Measurements from ENCODE around the gene RPE65. TPM values are rescaled to one million over a fixed set of nuclear protein-coding genes. Genes with fewer than 3 reads are reported as not detected.
A peak's percentile ranks its signal among the peaks of the same experiment; 100 is the strongest.
"Not testable (repeated sequence)": the region's sequence is repeated elsewhere in the genome, so short reads cannot be mapped to it uniquely, and the experiment has no call there.

The RPE65 gene
- not detected for total RNA-seq
- long read RNA-seq = 0 reads

DNA sequence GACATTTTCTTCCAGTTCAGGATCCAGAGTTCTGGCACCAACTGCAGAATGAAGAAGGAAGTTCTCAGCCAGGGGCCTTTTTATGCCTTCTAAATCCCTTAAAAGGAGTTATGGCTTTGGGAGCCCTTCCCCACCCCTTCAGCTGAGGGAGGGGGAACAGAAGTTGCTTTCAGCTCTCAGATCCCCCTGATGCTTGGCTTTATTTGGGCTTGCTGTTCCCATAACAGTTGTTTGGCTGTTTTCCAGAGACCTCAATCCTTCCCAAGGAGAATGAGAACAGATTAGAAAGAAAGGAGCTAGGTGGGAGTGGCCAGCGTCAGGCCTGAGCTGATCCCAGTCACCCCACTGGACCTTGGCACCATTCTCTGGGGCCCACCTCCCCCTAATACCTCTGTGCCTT lies at the start of gene RPE65:
Gene RPE65, minus strand, starts transcription at position 54 of the 400 bp plus-strand sequence. Its CDS starts 49 bp downstream, at position 5.
- no peak for ATAC-seq
- intact Hi-C loops (cut with DNase I) = no loop called here
- DNase-seq = no peak

DNA sequence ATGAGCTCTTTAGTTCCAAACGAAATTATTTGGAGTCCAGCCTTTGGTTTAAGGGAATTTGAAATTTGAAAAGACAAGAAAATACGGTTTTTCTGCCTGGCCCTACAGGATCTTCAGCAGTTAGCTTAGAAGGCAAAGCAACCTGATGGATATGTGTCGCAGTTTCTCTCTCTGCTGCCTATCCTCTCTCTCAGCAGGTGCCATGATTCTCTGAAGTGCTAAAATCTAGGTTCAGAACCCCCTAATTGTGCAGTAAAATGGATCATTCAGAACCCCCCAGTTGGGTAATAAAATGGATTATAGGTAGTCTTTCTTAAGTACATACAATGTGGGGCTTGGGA lies 47.6 kb upstream of the RPE65 start:
- DNase-seq (no peak), ATAC-seq (peak; percentile 6 to 10)
- intact Hi-C loops (cut with DNase I) = no loop called here

DNA sequence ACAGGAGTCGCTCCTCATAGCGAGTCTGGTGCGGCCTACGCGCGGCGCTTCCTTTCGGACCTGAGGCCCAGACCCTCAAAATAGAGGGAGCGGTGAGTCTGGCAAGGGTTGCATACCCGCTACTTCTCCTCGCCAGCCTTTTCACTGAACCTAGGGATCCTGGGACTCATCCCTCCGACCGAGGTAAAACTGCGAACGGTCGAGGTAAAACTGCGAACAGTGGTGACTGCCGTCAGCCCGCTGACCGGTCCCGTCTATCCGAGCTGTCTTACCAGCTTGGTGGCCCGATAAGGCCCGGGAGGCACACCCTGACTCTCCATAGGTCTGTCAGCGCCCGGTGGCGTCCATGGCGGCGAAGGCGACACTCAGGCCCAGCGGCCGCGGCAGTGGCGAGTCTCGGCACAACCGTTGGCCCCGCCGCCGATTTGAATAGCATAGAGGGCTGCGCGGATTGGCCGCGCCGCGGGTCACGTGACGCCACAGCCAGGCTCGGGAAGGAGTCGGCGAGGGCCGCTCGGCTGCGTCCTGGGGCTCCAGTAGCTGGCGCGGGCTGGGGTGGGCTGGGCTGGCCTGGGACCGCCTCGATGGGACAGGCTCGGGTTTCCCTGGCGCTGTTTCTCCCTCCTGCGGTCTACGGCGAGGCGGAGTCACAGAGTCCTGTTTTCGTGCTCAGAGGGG lies 47.1 kb upstream of the RPE65 start, which contains the start of gene DEPDC1:
Gene DEPDC1, minus strand, starts transcription at position 403 of the 678 bp plus-strand sequence. Its CDS starts 83 bp downstream, at position 320.
- DNase-seq = peak; percentile 97
- intact Hi-C loops (cut with DNase I) = no loop called here
- ATAC-seq = peak; percentile 100

DNA sequence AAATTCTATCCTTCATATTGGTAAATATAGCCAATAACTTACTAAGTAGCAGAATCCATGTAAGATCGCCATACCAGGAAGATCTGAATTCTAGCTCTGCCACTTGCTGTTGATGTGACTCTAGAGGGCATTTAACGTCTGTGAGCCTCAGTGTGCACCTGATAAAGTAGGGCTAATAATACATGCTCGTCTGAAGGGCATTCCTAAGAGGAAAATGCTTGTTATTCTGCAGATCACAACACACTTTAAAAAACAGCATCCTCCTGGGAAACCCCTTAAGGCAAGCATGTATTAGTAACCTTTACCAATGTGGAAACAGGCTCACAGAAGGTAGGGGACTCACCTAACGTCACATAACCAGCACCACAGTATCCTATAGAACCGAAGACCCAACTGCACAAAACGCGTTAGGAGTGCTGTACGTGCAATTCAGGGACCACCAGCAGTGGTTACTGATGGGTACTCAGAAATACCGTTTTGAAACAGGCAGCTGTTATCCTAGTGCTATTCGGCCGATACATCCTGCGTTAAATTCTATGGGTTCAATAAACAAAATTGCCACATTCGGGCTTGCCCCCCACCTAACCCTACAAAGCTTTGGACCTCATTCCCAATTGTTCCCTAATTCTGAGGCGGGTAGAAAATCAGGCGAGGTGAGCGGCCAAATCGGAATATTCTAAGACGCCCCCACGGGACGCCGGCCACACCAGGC lies 46.4 kb upstream of the RPE65 start:
- intact Hi-C loops (cut with DNase I) = no loop called here
- no peak for ATAC-seq
- DNase-seq = no peak

DNA sequence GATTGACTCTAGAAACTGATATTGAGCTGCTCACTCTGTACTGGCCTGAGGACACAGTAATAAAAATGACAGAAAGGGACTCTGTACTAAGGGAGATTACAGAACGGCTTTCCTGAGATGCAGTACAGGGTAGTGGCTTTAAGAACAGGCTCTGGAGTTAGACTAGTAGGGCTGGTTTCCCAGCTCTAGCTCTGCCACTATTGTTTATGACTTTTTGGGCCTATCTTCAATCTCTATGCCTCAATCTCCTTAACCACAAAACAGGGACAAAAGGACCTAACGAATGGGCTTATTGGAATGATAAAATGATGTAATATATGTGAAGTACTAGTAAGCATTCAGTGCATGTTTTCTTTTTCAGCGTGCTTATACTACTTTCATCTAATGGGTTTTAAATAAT lies 45.8 kb upstream of the RPE65 start:
- intact Hi-C loops (cut with DNase I) = no loop called here
- DNase-seq (no peak), ATAC-seq (no peak)

DNA sequence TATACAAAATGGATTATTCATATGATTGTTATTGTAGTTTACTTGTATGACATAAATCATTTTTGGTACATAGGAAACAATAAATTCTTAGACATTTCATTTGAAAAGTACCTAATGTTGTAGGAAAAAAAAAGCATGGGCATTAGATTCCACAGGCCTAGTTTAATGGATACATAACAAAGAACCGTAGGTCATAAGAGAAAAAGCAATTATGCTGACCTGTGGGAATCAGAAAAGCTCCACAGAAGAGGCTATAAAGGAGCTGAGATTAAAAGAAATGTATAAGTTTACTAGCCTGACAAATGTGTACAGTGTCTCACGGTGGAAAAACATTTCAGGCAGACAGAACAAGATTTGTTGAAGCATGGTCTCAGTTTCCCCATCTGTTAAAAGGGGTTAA lies 43.4 kb upstream of the RPE65 start:
- DNase-seq (no peak), ATAC-seq (no peak)
- intact Hi-C loops (cut with DNase I) = no loop called here

DNA sequence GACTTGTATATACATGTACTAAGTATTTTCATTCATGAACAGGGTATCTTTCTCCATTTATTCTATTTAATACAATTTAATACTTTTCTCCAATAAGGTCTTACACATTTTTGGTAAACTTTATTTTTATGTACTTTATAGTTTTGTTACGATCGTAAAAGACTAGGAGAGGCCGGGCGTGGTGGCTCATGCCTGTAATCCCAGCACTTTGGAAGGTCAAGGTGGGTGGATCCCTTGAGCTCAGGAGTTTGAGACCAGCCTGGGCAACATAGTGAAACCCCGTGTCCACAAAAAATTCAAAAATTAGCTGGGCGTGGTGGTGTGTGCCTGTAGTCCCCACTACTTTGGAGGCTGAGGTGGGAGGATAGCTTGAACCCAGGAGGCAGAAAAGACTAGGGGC lies 42.5 kb upstream of the RPE65 start:
- intact Hi-C loops (cut with DNase I); ATAC-seq: not testable (repeated sequence)

DNA sequence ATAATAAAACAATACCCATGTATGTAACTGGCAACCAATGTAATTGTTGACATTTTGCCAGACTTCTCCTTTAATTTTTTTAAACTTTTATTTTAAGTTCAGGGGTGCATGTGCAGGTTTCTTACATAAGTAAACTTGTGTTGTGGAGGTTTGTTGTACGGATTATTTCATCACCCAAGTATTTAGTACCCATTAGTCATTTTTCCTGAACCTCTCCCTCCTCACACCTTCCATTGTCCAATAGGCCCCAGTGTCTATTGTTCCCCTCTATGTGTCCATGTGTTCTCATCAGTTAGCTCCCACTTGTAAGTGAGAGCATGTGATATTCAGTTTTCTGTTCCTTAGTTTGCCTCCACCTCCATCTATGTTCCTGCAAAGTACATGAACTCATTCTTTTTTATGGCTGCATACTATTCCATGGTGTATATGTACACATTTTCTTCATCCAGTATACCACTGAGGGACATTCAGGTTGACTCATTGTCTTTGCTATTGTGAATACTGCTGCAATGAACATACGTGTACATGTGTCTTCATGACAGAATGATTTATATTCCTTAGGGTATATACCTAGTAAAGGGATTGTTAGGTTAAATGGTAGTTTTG lies 40.4 kb upstream of the RPE65 start:
- DNase-seq (no peak), ATAC-seq (no peak)
- intact Hi-C loops (cut with DNase I) = no loop called here

More for the DNA sequence above, 42.5 kb upstream of the RPE65 start:
- not testable (repeated sequence) for DNase-seq

DNA sequence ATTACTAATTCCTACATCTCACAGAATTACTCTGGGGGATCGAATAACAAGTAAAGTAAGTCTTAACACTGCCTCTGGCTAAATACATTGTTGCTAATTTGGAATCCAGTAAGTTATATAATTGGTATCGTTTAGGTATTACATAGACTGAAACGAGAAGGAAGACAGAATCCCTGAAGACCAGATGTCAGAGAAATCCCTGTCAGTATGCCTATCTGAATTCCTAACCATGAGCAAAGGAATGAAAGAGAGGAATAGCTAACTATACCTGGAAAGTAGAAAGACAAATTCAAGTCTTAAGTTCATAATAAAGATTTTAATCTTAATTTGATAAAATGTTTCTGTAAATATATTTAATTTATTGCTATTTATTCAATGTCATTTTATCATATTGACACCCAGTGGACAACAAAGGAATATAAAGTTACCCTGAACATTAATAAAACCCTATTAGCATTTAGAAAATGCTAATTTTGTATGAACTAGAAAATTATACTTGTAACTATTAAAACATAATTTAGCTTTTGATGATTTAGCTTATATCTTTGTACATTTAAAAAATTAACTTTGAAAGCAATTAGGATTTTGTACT lies 35.8 kb upstream of the RPE65 start:
- DNase-seq (no peak), ATAC-seq (no peak)
- intact Hi-C loops (cut with DNase I) = no loop called here

DNA sequence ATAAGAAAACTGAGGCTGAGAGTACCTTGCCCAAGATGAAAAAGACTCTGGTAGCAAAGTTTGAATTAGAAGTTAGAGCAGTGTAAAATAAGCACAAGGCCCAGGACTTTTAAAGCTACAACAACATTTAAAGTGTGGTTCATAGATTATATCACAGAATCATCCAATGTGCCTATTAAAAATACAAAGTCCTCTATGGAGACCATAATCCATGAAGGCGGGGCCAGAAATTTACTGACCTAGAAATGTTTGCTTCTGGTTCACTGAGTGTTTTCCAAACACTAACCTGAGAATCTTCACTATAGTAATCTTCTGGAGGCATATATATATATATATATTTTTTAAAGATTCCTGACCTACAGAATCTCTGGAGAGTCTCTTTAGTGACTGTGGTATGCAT lies 34.9 kb upstream of the RPE65 start:
- no peak for ATAC-seq

DNA sequence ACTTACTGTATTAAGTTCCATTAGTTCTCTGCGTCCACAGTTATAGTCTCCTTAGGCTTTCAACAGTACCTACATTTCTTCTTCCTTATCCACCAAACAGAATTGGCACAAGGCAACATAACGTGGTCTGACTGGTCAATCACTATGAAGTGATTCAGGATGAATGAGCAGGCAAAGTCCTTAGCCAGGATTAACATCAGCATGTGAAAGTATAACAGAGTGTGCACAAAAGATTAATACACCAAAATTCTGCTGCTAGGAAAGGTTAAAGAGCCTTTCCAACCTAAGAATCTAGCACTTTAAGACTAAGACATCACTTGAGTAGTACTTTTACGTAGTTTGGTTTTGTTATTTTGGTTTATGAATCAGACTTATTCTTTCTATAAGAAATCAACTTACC lies 31.3 kb upstream of the RPE65 start:
- ATAC-seq = no peak
- intact Hi-C loops (cut with DNase I) = no loop called here
- DNase-seq = no peak

More for the DNA sequence above, 34.9 kb upstream of the RPE65 start:
- no peak for DNase-seq
- intact Hi-C loops (cut with DNase I) = no loop called here

DNA sequence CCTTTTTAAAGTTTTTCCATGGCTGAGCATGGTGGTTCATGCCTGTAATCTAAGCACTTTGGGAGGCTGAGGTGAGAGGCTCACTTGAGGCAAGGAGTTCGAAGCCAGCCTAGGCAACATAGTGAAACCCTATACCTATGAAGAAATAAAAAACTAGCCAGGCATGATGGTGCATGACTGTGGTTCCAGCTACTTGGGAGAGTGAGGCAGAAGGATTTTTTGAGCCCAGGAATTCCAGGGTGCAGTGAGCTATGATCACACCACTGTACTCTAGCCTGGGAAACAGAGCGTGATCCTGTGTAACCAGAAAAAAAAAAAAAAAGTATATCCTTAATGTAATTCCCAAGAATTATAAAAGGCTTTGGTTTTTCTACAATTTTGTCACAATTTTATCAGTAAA lies 29.7 kb upstream of the RPE65 start:
- intact Hi-C loops (cut with DNase I) = no loop called here
- DNase-seq = no peak
- ATAC-seq = no peak

DNA sequence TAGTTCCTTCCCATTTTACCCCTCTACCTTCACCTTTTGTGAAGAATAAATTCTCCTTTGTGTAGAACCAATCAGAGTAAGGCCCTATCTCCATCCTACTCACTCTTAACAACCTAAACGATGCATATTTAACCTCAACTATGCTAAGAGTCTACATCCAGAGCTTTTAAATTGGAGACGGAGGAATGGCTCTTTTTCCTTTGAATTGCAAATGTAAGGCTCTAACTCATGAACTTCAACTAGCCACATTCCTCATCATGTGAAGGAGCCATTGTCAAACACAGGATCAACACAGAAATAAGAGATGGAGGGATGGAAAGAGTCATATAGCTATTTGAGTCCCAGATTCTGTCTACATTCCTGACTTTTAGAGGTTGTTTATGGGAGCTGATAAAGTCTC lies 28.9 kb upstream of the RPE65 start:
- ATAC-seq = no peak
- intact Hi-C loops (cut with DNase I) = no loop called here
- DNase-seq = no peak

DNA sequence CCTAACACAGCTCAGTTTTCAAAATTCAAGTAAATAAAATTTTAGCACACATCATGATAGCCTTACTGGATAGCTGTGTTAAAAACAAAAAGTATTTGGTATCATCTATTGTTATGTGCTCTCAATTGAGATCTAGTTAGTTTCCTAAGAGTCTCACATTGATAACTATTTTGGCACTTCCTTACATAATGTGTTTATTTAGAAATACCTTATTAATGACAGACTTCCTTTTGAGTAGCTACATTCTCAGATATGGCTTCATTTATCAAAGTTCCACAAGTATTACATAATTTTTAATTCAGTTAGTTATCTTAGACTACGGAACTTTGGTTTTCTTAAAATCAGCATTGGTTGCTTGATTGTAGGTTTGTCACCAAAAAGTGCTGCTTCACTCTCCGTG lies 26.9 kb upstream of the RPE65 start:
- ATAC-seq; intact Hi-C loops (cut with DNase I); DNase-seq: not testable (repeated sequence)

DNA sequence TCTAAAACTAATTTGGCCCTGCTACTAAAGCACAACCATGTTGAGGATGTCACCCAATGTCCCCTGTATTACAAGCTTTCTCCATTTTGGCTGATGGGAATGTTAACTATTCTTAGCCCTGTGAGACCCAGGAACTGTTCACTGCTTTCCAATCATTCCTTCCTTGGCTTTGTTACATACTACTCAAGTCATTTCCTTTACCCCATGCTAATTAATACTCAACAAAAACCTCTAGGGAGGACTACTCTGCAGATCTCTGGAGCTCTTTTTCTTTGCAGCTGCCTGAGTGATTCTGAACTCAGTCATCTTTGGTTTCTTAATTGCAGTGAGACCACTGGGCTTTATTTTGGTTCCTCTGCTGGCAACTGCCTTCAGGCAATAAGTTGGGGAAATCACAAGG lies 23.3 kb upstream of the RPE65 start:
- DNase-seq = no peak
- intact Hi-C loops (cut with DNase I) = no loop called here
- no peak for ATAC-seq

DNA sequence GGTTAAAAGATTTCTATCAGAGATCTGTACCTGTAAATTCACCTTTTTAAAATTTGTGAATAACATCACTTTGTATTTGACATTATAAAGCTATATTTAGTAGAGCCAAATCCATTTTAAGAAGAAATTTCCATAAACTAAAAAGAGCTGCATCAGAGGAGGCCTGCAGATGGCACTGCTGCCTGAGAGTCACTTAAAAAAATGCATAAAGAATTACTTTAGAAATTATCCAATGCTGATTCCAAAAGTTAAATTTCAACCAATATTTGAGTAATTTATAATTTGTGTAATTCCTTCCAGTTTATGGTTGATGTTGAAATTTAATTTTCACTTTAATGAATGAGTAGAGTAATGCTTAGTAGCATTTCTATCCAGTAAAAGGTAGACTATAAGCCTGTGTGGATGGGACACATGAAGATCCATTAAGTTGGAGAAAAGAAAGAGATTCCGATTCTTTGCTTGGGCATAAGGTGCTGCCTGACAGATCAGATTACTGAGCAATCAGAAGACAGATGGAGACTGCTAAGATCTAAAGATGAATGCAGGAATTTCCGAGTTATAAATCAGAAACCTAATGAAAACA lies 20.7 kb upstream of the RPE65 start:
- intact Hi-C loops (cut with DNase I) = no loop called here
- no peak for ATAC-seq
- DNase-seq = no peak

DNA sequence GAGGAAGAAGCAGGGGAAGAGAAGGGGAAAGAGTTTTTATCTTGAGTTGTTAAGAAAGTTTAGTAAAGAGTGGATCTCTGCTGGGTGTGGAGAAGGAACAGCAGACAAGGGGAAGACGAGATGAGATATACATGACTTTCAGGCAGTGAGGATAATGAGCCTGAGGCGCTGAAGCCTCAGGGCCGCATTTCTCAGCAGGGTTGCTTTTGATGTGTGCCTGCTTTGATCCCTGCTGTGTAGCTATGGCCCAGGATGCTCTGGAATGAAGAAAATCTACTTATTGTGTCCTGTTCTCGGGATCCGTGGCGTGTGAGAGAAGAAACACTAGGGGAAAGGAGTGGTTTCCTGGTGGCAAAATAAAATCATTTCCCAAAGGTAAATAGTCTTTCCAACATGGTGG lies 15.1 kb upstream of the RPE65 start:
- DNase-seq (no peak), ATAC-seq (no peak)
- intact Hi-C loops (cut with DNase I) = loop anchor here in 1 of 2 donors (10.0 kb wide), 1 partner anchor 1280 kb away; no protein-coding TSS in a partner anchor

DNA sequence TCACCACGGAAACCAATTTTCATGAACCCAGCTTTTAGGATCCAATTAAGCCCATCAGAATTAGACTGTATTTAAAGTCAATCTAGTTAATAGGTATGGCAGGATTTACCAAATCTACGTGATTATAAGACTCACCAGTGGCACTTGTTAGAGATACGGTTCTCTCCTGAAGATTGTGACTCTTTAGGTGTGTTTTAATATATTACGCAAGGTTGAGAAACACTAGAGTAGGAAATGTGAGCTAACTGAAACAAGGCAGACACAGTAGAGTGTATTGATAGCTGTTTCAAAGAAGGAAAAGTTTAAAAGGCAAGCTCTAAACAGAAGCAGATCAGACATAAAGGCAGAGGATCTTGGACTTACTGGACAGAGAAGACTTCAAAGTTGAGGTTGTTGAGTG lies 11.2 kb upstream of the RPE65 start:
- intact Hi-C loops (cut with DNase I) = loop anchor here in 1 of 2 donors (10.0 kb wide), 1 partner anchor 1284 kb away; no protein-coding TSS in a partner anchor
- ATAC-seq = no peak
- DNase-seq = no peak

DNA sequence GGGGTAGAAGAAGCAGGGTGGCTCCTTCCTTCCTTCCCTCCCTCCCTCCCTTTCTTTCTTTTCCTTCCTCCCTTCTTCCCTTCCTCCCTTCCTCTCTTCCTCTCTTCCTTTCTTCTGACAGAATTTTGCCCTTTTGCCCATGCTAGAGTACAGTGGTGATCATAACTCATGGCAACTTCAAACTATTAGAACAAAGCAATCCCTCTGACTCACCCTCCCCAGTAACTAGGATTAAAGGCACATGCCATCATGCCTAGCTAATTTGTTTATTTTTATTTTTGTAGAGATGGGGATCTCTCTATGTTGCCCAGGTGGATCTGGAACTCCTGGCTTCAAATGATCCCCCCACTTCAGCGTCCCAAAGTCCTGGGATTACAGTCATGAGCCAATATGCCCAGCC lies 10.0 kb upstream of the RPE65 start:
- intact Hi-C loops (cut with DNase I) = loop anchor here in 1 of 2 donors (10.0 kb wide), 1 partner anchor 1285 kb away; no protein-coding TSS in a partner anchor
- no peak for DNase-seq
- no peak for ATAC-seq

DNA sequence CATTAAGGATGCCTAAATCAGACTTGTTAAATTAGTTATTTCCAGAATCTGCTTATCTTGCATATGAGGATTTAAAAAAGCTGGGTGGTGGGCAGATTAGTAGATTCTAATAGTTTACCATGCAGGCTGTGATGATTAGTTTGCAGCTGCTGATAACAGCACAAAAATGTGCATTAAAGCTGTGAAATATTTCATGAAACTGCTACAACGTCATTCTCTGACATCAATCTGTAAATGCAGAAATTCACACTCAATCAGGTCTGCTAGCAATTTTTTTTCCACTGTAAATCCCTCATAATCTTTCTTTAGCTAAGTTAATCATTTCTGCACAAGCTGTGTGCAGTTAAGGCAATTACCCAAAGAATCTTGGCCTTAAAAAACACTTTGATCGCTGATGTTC lies 9.3 kb upstream of the RPE65 start:
- DNase-seq (no peak), ATAC-seq (no peak)
- intact Hi-C loops (cut with DNase I) = no loop called here
